Astrocyte (in vitro differentiated cells and primary cell): ENCODE data around the gene PON1.

Experiments
- CTCF ChIP-seq: IDR thresholded peaks from 2 replicates; pipeline ENCODE4 v1.5.1; 2011; ENCODE audit warnings: low read depth, mild to moderate bottlenecking, inconsistent platforms, low read length, moderate library complexity; ENCODE audit not compliant: insufficient read depth
- EZH2 ChIP-seq: IDR thresholded peaks from 2 replicates; pipeline ENCODE4 v1.6.1; 2012; ENCODE audit warnings: mild to moderate bottlenecking, low read length, inconsistent platforms; ENCODE audit not compliant: insufficient read depth

- TF ChIP-seq CTCF (no peak), EZH2 (no peak)
Measured at GRCh38 chr7:95318501-95319100, 5.7 kb downstream of the PON1 start.
